Endothelial cell of umbilical vein (primary cell): ENCODE data around the gene PPM1N. TPM values are rescaled to one million over a fixed set of nuclear protein-coding genes. Genes with fewer than 3 reads are reported as not detected.

Source experiments
- BruUV-seq: library from RNA; stranded (reverse); fragments of 400-500 nt; replicated peaks from 2 replicates; lab custom pipeline; 2021; lab: Mats Ljungman, UMichigan
- CTCF ChIA-PET: fragments of 300-600, 350-600 bp; sonication (Branson Sonifier 250); formaldehyde crosslinking; loops from one replicate; lab custom pipeline; 2021; ENCODE audit warnings: antibody characterized with exemption, inconsistent platforms; lab: Charles Lee
- POLR2A ChIA-PET: fragments of 300-600, 350-600 bp; sonication (Branson Sonifier 250); formaldehyde crosslinking; loops from one replicate; lab custom pipeline; 2021; ENCODE audit warnings: antibody characterized with exemption, inconsistent platforms; lab: Charles Lee
- DNase-seq: peaks from one replicate; pipeline ENCODE4 v3.0.0-alpha.2; 2011; ENCODE audit warnings: low read depth, low spot score
- FAIRE-seq: peaks from 2 replicates; lab custom pipeline; 2011; peaks lifted over from hg19 to GRCh38; lab: Jason Lieb, UNC
- H2AFZ ChIP-seq: 2 replicates; pipeline ENCODE4 v1.6.0; 2012; ENCODE audit warnings: low read depth, low read length, control low read depth, inconsistent platforms
- H3K27ac ChIP-seq: 2 replicates; pipeline ENCODE4 v1.5.1; 2011; ENCODE audit warnings: low read depth, mild to moderate bottlenecking, control low read depth, low read length, moderate library complexity; ENCODE audit not compliant: insufficient read depth
- H3K27me3 ChIP-seq, 2 experiments: 2 replicates each; pipeline versions ENCODE4 v1.6.0 to v1.6.1; 2011; ENCODE audit warnings: low read length in 2 of 2, mixed read lengths in 1 of 2; ENCODE audit not compliant: control insufficient read depth in 2 of 2, insufficient read depth in 2 of 2
- H3K36me3 ChIP-seq, 2 experiments: 2 replicates in 1 of 2; 3 replicates in 1 of 2; pipeline ENCODE4 v1.5.1; 2011; ENCODE audit warnings: low read length in 2 of 2, mild to moderate bottlenecking in 1 of 2, moderate library complexity in 1 of 2; ENCODE audit not compliant: control insufficient read depth in 2 of 2, insufficient read depth in 2 of 2; ENCODE audit errors: extremely low read depth in 1 of 2
- H3K4me1 ChIP-seq: 3 replicates; pipeline ENCODE4 v1.5.1; 2011; ENCODE audit warnings: mild to moderate bottlenecking, low read length; ENCODE audit not compliant: control insufficient read depth, insufficient read depth; ENCODE audit errors: extremely low read depth
- H3K4me2 ChIP-seq: 2 replicates; pipeline ENCODE4 v1.6.1; 2011; ENCODE audit warnings: low read length, control low read depth, mixed read lengths; ENCODE audit not compliant: insufficient read depth
- H3K4me3 ChIP-seq, 3 experiments: fragments of 200-600 bp in 1 of 3; sonication (generic), shearing (Covaris generic) in 1 of 3; replicated peaks in 1 of 3; 2 replicates each; pipeline ENCODE4 v1.5.1; 2011 to 2016; ENCODE audit warnings: control low read depth in 3 of 3, low read length in 3 of 3, mild to moderate bottlenecking in 2 of 3, inconsistent platforms in 1 of 3, low read depth in 1 of 3, moderate library complexity in 1 of 3; ENCODE audit not compliant: insufficient read depth in 1 of 3
- H3K79me2 ChIP-seq: 2 replicates; pipeline ENCODE4 v1.6.0; 2012; ENCODE audit warnings: low read length, inconsistent platforms; ENCODE audit not compliant: control insufficient read depth, insufficient read depth
- H3K9ac ChIP-seq: replicated peaks from 2 replicates; pipeline ENCODE3; 2011; ENCODE audit warnings: low read length, control low read depth; ENCODE audit not compliant: insufficient read depth; ENCODE audit errors: extremely low read depth
- H3K9me1 ChIP-seq: replicated peaks from 3 replicates; pipeline ENCODE4 v1.6.0; 2011; ENCODE audit warnings: mild to moderate bottlenecking, low read length; ENCODE audit not compliant: control insufficient read depth, insufficient read depth; ENCODE audit errors: extremely low read depth
- H3K9me3 ChIP-seq: replicated peaks from 2 replicates; pipeline ENCODE4 v1.5.1; 2012; ENCODE audit warnings: low read length, inconsistent platforms; ENCODE audit not compliant: control insufficient read depth, insufficient read depth
- H4K20me1 ChIP-seq: replicated peaks from 2 replicates; pipeline ENCODE3; 2011; ENCODE audit warnings: mild to moderate bottlenecking, low read length; ENCODE audit not compliant: control insufficient read depth, insufficient read depth; ENCODE audit errors: extremely low read depth
- EZH2 ChIP-seq: IDR thresholded peaks from 2 replicates; pipeline ENCODE4 v1.6.1; 2012; ENCODE audit warnings: borderline replicate concordance, low read depth, mild to moderate bottlenecking, moderate library complexity, low read length, inconsistent platforms; ENCODE audit not compliant: severe bottlenecking
- FOS ChIP-seq: IDR thresholded peaks from 2 replicates; pipeline ENCODE4 v1.6.1; 2011; ENCODE audit warnings: mild to moderate bottlenecking, low read length, moderate library complexity, borderline replicate concordance; ENCODE audit not compliant: insufficient read depth
- JUN ChIP-seq: IDR thresholded peaks from 2 replicates; pipeline ENCODE4 v1.6.1; 2011; ENCODE audit warnings: borderline replicate concordance, low read depth; ENCODE audit not compliant: insufficient read length, insufficient read depth
- MYC ChIP-seq: IDR thresholded peaks from one replicate; pipeline ENCODE4 v1.6.1; 2011; ENCODE audit warnings: mild to moderate bottlenecking, low read depth, low read length
- POLR2AphosphoS5 ChIP-seq: IDR thresholded peaks from 2 replicates; pipeline ENCODE4 v1.6.1; 2012; ENCODE audit warnings: low read depth, mild to moderate bottlenecking, control low read depth, low read length, moderate library complexity; ENCODE audit not compliant: insufficient read depth
- dilution Hi-C: fragments of 300-500 bp; cut with MboI; formaldehyde crosslinking; loops from one replicate; pipeline ENCODE4 v1.15.0; 2019; ENCODE audit warnings: low sequenced_read_pairs; ENCODE audit not compliant: extremely low pct_ligation_motif_present
- intact Hi-C: fragments of 100-400 bp; cut with micrococcal nuclease; formaldehyde crosslinking; loops from one replicate; pipeline ENCODE4 v1.10.0; 2022
- polyA plus RNA-seq, 4 experiments: library from polyadenylated mRNA; depleted of rRNA in 3 of 4; stranded (reverse) in 3 of 4; unstranded in 1 of 4; fragments of >200 nt; gene quantifications; 2 replicates each; pipeline versions ENCODE4 v1.2.1 to v1.2.3, GENCODE V29; 2011 to 2012; ENCODE audit warnings: missing spikeins in 1 of 4
- total RNA-seq: library from RNA; stranded (reverse); gene quantifications from 2 replicates; pipeline ENCODE4 v1.2.3, GENCODE V29; 2021
- TF ChIP-seq, protein P1 (sequence below), 2 donors: IDR thresholded peaks; 1 replicate in 1 of 2; 2 replicates in 1 of 2; pipeline ENCODE4 v1.5.1; 2011; ENCODE audit warnings: low read length in 2 of 2, mild to moderate bottlenecking in 2 of 2, moderate library complexity in 2 of 2, control low read depth in 1 of 2, inconsistent platforms in 1 of 2, low read depth in 1 of 2; ENCODE audit not compliant: insufficient read depth in 1 of 2; ENCODE audit errors: extremely low read depth in 1 of 2

The PPM1N gene
- total and polyA plus RNA-seq, 2 donors (not counting 3 experiments of a cell fraction or from before 2014, with no cell fraction given), result 0.40 to 0.48 TPM

DNA sequence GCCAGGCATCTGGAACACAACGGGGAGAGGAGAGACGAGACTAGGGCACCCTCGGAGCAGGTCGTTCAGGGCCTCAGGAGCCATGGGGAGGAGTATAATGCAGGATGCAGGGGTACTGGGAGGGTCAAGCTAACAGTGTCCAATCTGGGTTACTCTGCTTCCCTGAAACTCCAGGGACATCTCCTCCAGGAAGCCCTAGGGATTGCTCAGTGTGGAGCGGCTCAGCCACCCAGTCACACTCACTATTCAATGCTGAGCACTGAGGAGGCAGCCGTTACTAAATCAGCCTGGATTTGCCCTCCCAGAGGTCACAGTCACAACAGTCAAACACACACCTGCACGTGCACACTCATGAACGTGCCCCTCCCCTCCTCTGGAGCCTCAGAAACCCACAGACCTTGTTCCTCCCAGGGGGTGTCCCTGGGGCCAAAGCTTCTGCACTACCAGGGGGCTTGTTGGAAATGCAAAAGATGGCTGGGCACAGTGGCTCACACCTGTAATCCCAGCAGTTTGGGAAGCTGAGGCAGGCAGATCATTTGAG is 37.4 kb upstream of the PPM1N start:
- CTCF ChIA-PET, result interaction anchor here (1.8 to 9.5 kb wide), 3 partner anchors 15 to 21 kb away, joined by 3 to 174 read pairs (median 9); no protein-coding TSS in a partner anchor

More for the DNA sequence above, 37.4 kb upstream of the PPM1N start:
- intact Hi-C loops, result no loop called here
- POLR2A ChIA-PET, result no interaction called here
- Histone ChIP-seq H3K4me3 (no peak overlapping the region), H3K9me3 (no peaks in the 10 kb centered on the region), H2AFZ (no peak overlapping the region), H3K79me2 (no peaks in the 10 kb centered on the region), H3K36me3 (no peaks in the 10 kb centered on the region), H3K9me1 (no peaks in the 10 kb centered on the region), H3K9ac (no peak overlapping the region), H4K20me1 (no peaks in the 10 kb centered on the region), H3K27ac (no peak overlapping the region), H3K27me3 (no peaks in the 10 kb centered on the region), H3K4me2 (no peak overlapping the region), H3K4me1 (peaks cover 7% of the 10 kb centered on the region)
- no peak for TF ChIP-seq FOS
- no peak for TF ChIP-seq MYC
- TF ChIP-seq POLR2AphosphoS5, result no peak
- no peak for TF ChIP-seq JUN
- TF ChIP-seq, protein P1, sequence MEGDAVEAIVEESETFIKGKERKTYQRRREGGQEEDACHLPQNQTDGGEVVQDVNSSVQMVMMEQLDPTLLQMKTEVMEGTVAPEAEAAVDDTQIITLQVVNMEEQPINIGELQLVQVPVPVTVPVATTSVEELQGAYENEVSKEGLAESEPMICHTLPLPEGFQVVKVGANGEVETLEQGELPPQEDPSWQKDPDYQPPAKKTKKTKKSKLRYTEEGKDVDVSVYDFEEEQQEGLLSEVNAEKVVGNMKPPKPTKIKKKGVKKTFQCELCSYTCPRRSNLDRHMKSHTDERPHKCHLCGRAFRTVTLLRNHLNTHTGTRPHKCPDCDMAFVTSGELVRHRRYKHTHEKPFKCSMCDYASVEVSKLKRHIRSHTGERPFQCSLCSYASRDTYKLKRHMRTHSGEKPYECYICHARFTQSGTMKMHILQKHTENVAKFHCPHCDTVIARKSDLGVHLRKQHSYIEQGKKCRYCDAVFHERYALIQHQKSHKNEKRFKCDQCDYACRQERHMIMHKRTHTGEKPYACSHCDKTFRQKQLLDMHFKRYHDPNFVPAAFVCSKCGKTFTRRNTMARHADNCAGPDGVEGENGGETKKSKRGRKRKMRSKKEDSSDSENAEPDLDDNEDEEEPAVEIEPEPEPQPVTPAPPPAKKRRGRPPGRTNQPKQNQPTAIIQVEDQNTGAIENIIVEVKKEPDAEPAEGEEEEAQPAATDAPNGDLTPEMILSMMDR (IDR thresholded peaks at IDR 0.05; ENCODE audit: extremely low read depth in 1 of 2, insufficient read depth in 1 of 2, low read depth in 1 of 2, low read length in 2 of 2), result no peak
- no peak for TF ChIP-seq EZH2
- dilution Hi-C loops, result no loop called here
- BruUV-seq, result no TSS peak
- DNase-seq (no peak), FAIRE-seq (no peak)
